BJ (cell line): ENCODE data around the gene P2RY8. TPM values are rescaled to one million over a fixed set of nuclear protein-coding genes. Genes with fewer than 3 reads are reported as not detected.

ENCODE experiments used
- CTCF ChIA-PET: fragments of 350-600 bp; formaldehyde crosslinking; extraction: SDS; loops from one replicate; lab custom pipeline; 2021; ENCODE audit warnings: antibody characterized with exemption, inconsistent platforms; lab: Yijun Ruan, JAX
- POLR2A ChIA-PET: fragments of 300-600 bp; sonication (Branson Sonifier 250); formaldehyde crosslinking; extraction: SDS; loops from one replicate; lab custom pipeline; 2021; ENCODE audit warnings: antibody characterized with exemption; lab: Charles Lee
- DNase-seq: peaks from one replicate; pipeline ENCODE4 v3.0.0-alpha.2; 2011; ENCODE audit warnings: low read depth
- H3K27me3 ChIP-seq: 2 replicates; pipeline ENCODE4 v1.6.0; 2011; ENCODE audit warnings: low read length; ENCODE audit not compliant: control insufficient read depth, insufficient read depth
- H3K36me3 ChIP-seq: 2 replicates; pipeline ENCODE4 v1.5.1; 2011; ENCODE audit warnings: low read length; ENCODE audit not compliant: control insufficient read depth, insufficient read depth
- H3K4me3 ChIP-seq: 2 replicates; pipeline ENCODE4 v1.5.1; 2011; ENCODE audit warnings: low read depth, mild to moderate bottlenecking, control low read depth, low read length
- CTCF ChIP-seq: IDR thresholded peaks from 2 replicates; pipeline ENCODE4 v1.5.1; 2011; ENCODE audit warnings: low read depth, mild to moderate bottlenecking, control low read depth, inconsistent platforms, low read length, moderate library complexity; ENCODE audit not compliant: insufficient read depth
- polyA plus RNA-seq: library from polyadenylated mRNA; depleted of rRNA; stranded (reverse); fragments of >200 nt; gene quantifications from 2 replicates; pipeline ENCODE4 v1.2.3, GENCODE V29; 2011

The P2RY8 gene
- polyA plus RNA-seq, 1 experiment, result not detected

GRCh38 chrX:1487401-1487800 lies 49.6 kb downstream of the P2RY8 start:
- no peak overlapping the region for H3K4me3 ChIP-seq
- DNase-seq, result no peak

GRCh38 chrX:1486749-1487361 lies 50.1 kb downstream of the P2RY8 start:
- POLR2A ChIA-PET, result no interaction called here
- Histone ChIP-seq H3K27me3 (no peaks in the 10 kb centered on the region), H3K4me3 (no peak overlapping the region), H3K36me3 (no peaks in the 10 kb centered on the region)
- CTCF ChIA-PET, result no interaction called here
- DNase-seq, result no peak
- no peak for TF ChIP-seq CTCF

More at GRCh38 chrX:1487401-1487800, 49.6 kb downstream of the P2RY8 start:
- TF ChIP-seq CTCF, result no peak
- CTCF ChIA-PET, result no interaction called here
- Histone ChIP-seq H3K36me3 (no peaks in the 10 kb centered on the region), H3K27me3 (no peaks in the 10 kb centered on the region)
- POLR2A ChIA-PET, result no interaction called here

GRCh38 chrX:1486177-1486576 lies 50.8 kb downstream of the P2RY8 start:
- POLR2A ChIA-PET, result no interaction called here

DNA sequence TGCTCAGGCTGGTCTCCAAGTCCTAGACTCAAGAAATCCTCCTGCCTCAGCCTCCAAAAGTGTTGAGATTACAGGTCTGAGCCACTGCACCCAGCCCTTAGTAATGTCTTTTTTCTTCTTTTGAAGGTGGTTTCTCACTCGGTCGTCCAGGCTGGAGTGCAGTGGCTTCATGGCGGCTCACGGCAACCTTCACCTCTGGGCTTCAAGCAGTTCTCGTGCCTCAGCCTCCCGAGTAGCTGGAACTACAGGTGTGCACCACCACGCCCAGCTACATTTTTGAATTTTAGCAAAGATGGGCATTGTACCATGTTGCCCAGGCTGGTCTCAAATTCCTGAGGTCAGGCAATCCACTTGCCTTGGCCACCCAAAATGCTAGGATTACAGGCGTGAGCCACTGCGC lies 52.0 kb downstream of the P2RY8 start:
- no peaks in the 10 kb centered on the region for H3K36me3 ChIP-seq
- CTCF ChIA-PET, result no interaction called here
- no peak for TF ChIP-seq CTCF
- no peaks in the 10 kb centered on the region for H3K27me3 ChIP-seq
- no peak for DNase-seq
- H3K4me3 ChIP-seq, result no peak overlapping the region
- POLR2A ChIA-PET, result no interaction called here

More at GRCh38 chrX:1486177-1486576, 50.8 kb downstream of the P2RY8 start:
- no peaks in the 10 kb centered on the region for H3K36me3 ChIP-seq
- no peaks in the 10 kb centered on the region for H3K27me3 ChIP-seq
- no peak for DNase-seq
- H3K4me3 ChIP-seq, result no peak overlapping the region
- no peak for TF ChIP-seq CTCF
- CTCF ChIA-PET, result no interaction called here

GRCh38 chrX:1484638-1485019 lies 52.4 kb downstream of the P2RY8 start:
- CTCF ChIA-PET, result no interaction called here
- no peak for TF ChIP-seq CTCF
- Histone ChIP-seq H3K36me3 (no peaks in the 10 kb centered on the region), H3K27me3 (no peaks in the 10 kb centered on the region), H3K4me3 (no peak overlapping the region)
- DNase-seq, result no peak
- POLR2A ChIA-PET, result no interaction called here
